Activated CD8-positive, alpha-beta memory T cell treated with anti-CD3 and anti-CD28 coated beads, Interleukin-2, amount 50 U/mL, for 4 hours (primary cell): ENCODE measurements around the gene MAPRE2.
"Not testable (repeated sequence)": the region's sequence is repeated elsewhere in the genome, so short reads cannot be mapped to it uniquely, and the experiment has no call there.

Source experiments
- DNase-seq: peaks from one replicate; pipeline ENCODE4 v3.0.0-alpha.2; 2020

MAPRE2 gene

DNA sequence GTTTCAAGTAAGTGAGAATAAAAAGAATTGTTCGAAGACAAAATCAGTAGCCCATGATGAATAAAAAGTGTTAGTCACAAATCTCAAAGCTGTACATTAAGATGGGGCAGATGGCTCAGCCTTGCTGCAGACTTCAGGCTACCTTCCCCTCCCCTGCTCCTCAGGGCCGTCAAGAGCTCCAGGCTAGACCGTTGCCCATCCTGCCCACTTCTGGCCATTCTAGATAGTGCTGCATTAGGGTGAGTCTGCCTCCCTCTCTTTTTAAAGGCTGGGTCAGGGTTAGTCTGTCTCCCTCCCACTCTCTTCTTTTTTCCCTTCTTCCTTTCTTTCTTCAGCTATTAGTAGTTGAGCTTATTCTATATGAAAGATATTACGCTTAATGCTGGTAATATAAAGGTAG is 86.0 kb downstream of the MAPRE2 start:
- DNase-seq = no peak

DNA sequence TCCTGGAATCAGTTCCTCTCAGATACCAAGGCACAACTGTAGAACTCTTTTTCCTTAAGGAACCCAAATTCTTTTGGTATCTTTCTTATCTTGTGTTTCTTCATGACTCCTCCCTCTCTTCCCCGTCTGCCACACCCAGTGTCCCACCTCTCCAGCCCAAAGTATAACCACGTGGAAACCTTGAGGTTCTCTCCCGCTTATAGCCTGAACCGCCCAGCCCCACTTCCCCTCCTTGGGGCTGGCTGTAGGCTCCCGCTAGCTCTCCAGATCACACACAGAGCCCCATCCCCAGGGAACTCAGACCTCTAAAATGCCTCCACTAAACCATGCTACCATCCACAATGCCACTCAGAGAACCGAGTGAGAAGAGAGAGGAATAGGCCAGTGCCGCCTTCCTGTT is 87.5 kb downstream of the MAPRE2 start:
- DNase-seq = no peak

DNA sequence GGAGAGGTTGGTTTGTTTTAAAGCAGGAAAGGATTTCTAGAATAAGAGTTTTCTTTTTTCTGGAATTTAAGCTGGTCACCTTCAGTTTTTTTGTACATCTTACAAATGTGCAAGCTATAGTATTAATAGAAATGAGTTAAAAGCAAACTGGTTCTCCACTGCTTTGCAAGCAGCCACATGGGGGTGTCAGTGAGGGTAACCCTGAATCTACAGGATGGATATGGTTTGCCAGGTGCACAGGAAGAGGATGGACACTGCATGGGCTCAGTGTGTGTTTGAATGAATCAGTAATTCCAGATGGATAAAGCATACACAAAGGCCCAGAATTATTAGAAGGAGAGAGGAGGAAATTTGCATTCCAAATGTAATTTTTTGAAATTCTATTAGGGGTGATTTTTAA is 89.0 kb downstream of the MAPRE2 start:
- DNase-seq = no peak

DNA sequence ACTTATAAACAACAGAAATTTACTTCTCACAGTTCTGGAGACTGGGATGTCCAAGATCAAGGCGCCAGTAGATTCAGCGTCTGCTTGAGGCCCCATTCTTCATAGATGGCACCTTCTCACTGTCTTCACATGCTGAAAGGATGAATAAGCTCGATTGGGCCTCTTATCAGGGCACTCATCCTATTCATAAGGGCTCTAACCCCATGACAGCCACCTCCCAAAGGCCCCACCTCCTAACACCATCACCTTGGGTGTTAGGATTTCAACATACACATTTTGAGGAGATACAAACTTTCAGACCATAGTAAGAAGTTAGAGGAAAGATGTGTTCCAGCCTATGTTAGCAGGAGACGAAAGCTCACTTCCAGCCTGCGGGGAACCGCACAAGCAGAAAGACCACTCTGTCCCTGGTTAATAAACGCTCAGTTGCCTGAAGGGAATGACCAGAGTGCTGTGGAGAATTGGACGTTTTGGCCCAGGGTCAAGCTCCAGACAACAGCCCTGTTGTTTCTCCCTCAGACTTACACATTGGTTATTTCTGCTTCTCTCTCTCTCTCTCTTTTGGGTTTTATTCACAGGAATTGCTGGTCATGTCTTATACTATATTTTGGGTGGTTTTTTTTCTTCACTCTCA is 90.3 kb downstream of the MAPRE2 start:
- DNase-seq = no peak

DNA sequence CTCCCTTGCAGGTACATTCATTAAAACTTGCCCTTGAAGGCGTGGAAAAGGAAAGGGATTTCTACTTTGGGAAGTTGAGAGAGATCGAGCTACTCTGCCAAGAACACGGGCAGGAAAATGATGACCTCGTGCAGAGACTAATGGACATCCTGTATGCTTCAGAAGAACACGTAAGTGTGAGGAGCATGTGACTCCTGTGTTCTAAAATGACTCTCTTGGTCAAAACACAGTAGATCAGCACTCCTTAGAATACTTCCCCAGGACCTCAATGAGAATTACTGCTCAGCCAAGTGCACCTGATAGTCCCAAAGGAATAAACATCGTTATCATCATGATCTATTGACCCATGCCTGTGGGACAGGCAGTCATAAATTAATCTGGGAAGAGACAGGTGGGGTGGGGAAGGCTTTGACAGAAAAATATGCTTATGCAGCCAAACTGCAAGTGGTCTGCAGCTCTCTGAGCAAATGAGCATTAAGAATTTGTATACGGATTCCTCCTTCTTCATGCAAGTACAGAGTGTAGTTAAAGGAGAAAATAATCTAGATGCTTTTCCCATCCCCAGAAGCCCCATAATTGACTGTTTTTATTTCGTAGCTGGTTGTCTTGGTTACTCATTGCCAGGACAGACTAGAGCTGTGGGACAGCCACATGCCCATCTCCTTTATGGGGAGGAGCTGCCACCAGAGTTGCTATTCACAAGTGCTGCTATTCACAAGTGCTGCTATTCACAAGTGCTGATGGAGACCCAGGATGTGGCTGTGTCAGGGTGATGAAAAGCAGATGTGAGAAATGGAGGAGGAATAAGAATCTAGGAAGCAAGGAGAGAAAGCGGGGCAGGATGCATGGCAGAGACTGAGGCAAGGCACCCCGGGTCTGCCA is 91.0 kb downstream of the MAPRE2 start:
- no peak for DNase-seq

DNA sequence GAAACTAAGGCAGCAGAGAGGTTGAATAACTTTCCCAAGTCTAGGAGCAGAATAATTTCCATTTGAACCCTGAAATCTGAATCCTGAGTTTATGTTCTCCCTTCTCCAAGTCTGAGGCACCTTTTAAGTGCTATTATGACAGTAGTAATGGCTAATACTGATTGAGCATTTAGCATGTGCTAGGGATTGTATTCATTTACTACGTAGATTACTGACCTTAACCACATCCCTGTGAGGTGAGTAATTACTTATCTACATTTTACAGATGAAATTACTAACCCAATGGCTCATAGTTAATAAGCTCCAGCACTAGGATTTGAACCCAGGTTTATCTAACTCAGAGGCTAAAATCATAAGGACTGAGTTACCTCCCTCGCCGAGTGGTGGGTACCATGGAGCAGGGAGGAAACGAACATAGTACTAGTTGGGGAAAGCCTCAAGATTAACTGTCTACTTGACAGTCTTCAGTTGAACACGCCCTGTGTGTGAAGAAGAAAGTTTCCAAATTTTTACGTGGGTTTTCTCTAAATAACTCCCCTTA is 93.0 kb downstream of the MAPRE2 start:
- DNase-seq = no peak

DNA sequence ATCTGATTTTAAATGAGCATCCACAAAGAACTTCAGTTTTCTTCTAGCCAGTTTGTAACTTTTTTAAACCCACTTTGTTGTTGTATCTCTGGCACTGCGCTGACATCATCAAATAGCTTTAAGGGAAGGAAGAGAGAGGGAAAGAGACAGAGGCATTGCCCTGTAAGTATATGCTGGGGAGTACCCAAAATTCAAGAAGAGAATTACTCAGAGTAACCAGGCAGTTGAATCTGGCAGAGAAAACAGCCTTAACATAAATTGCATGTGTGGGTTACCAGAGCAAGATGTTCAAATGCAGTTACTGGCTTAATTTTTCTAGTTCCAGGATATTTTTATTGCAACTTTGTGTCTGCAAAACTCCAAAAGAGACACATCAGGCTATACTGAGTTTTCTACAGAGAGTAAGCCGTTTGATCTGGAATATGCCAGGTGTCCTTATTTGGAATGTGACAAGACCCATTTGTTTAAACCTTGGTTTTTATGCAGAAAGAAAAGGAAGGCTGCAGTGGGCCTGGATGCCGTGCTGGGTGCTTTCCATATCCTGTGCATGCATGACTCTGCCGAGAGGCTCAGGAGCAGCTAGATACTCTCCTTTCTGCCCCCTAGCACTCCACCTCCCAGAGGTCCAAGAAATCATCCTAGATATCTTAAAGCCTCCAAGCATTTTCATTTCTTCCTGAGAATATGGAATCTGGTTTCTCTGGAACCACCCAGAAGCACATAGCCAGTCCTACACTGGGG is 93.7 kb downstream of the MAPRE2 start:
- no peak for DNase-seq

DNA sequence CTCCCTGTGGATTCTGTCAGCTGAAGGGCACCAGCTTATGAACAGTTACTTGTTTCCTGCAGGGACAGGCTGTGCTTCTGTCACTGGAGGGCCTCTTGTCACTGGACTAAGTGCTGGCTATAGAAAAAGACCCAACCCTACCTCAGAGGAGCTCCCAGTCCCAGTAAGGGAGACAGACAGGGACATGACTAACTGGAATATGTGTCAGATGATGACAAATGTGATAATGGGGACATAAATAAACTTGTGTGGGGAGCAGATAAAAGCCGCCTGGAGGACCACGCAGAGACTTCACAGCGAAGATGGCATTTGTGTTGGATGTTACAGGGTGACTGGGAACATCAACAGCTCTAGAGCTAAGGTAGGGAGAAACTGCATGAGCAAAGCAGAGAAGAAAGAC is 95.0 kb downstream of the MAPRE2 start:
- DNase-seq = no peak

DNA sequence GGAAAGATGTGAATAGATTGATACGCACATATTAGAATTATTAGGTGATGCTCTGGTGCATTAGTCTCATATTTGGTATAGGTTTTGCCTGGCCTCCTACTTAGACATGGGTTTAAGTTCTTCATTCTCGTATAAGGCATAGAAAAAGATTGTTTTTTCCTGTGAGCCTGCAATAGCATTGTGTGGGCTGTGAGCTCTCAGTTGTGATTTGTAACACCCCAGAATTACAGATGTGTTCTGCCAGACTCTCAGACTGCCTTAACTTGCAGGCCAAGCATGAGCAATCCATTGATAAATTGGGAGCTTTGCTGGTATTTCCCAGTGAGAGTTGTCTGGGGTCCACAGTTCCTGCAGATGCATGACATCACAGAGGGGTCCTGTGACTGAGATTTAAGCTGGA is 95.7 kb downstream of the MAPRE2 start:
- no peak for DNase-seq

DNA sequence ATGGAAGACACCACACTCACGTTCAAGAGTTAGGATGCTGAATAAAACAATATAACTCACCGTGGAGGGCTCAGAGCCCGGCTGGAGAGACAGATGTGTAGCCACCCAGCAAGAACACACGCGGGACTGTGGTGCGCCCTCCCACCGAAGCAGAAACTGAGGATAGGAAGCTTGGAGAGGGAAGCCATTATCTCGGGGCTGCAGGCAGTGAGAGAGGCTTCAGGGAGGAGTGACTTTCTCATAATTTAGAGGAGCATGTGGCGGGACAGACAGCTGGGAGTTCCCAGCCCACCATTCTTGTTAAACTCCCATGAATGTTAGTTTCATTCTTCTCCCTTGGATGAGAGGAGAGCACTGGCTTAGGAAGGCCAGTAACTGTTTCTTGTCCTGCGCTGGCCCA is 96.4 kb downstream of the MAPRE2 start:
- no peak for DNase-seq

DNA sequence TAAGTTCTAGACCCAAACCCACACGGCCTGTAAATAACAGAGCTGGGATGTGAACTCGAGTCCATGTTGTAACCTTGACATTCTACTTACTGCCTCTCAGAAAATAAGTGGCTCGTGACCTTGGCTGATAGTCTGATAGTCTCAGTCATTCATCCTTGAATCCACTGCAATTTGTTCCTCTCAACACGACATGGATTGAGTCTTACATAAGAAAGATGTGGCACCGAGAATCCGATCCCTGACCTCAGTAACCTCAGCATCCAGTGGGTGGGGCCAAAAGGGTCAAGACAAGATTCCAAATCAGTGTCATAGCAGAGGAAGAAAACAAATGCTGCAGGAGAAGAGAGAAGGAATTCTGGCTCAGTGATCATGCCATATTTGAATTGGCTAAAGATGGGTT is 97.6 kb downstream of the MAPRE2 start:
- no peak for DNase-seq

DNA sequence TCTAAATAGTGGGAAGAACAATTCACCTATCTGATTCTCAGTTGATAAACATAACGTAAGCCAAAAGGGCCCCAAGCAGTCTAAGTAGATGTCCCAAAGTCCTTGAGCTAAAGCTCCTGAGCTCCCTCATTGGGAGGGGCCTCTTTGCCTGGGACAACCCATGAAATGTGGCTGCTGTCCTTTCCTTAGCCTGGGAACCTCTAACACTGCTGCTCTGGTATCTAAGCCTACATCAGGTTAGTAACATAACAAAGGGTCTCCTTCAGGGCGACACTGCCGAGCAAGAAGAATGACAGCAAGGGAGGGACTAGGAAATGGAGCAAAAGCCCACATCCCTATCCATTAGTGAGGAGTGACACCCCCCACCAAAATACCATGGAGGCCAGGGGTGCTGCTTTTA is 98.3 kb downstream of the MAPRE2 start:
- no peak for DNase-seq

DNA sequence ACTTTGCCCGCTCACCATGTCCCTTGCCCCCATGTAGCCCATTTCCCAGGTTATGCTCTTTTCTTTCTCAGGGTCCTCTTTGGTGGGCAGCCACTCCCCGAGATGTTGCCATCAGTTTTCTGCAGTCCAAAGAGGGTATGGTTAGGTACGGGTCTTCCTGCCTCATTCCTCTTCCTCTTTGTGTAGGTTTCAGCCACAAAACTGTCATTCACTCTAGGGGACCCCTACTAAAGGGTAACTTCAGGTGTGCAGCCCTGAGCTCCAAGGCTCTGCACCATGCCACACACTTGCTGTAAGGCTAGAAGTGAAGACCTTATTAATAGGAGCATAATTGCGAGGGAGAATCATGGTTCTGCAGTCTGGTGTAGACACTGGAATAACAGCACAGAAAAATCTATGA is 99.9 kb downstream of the MAPRE2 start:
- no peak for DNase-seq

DNA sequence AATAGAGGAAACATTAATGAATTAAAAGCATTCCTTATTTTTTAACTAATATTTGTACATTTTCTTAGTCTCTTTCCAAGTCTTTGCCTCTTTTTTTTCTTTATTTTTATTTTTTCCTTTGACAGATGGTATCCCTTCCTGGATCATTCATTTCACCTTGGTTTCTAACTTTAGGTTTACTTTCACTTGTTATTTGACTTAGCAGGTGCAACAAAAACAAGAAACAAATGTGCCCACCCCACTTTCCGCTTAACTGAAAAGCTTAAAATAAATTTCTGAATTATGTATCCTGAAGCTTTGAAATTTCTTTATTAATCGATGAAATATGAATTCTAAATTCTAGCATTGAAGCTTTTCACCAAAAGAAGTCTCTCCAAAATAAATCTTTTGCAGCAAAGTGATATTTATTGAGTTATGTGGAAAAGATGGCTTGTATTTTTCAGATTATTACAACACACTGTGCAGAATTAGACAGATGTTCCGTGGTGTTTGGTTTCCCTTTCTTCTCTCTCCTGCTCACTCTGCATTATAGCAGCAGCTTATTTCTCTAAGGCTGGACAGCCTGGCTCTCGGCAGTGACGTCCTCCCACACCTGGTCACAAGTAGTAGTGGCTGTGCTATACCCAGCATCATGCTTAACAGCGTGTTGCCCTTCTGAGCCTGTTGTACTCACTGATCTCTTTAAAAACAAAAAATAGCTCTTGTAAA is 100.5 kb downstream of the MAPRE2 start:
- no peak for DNase-seq

DNA sequence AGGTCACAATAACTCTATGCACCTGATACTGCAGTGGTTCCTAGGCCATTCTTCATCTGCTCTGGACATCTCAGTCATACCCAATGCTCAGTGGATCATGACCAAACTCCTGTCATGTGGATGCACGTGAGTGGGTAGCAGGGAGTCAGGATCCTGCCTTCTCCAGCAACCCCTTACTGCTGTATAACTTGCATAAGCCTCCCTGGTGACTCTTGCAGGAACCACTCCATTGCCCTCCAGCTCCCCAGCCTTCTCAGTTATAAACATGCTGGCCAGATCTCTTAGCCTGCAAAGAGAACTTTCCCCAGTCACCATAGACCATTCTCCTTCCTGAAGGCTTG is 101.0 kb downstream of the MAPRE2 start:
- DNase-seq = no peak

DNA sequence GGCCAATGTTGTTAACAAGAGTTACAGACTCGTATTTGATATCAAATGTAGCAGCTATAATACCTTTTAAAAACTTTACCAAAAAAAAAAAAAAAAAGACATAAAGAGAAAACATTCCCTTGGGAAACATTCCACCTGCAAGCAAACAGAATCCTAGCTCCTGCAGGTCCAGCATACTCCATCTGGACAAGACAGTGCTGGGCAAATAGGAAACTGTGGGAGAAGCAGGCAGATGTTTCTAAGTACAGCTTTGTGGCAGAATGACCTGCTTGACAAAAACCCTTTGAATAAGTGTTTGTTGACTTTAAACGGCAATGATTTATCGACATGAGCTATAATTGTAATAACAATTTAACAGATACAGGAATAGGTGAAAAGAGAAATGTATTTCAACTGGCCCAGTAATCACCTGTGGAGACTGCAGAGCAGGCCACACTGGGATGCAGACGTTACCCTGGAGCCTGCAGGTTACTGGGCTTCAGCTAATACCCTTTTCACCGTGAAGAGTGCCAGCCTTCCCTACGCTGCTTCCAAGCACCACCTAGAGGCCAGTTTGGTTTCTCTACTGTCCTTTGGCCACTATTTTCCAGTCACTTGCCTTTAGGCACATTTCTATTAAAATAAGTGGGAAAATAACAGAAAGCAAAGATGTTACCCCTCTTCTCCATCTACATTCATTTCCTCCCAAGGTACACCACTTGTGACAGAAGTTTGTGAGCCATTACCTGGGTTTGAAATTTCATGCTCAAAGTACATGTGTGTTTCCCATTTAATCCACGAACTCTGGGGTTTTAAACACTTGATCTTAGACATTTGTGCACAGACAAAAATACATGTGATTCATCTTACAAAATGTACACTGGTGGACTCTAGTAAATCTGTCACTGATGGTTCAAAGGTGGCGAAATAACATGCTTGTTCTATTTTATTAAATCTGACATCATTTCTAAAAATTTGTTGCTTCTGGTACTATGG is 102.7 kb downstream of the MAPRE2 start:
- peak; percentile 29 for DNase-seq

DNA sequence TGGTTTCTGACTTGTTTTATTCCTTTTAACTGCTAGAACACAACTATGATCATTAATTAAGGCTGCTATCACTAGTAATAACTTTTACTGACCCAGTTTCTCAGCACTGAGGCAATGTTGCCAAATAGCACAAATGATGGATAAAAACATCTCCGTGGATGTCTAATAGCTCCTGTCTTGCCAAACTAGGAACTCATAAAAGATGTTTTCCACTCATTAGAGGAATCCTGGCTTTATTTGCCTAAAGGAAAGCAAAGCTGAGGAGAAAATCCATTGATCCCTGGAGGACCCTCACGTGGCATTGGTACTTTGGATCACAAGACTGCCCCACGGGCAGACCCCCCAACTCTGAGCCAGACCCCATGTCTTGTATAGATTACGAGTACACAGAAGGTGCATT is 103.5 kb downstream of the MAPRE2 start:
- DNase-seq = no peak

DNA sequence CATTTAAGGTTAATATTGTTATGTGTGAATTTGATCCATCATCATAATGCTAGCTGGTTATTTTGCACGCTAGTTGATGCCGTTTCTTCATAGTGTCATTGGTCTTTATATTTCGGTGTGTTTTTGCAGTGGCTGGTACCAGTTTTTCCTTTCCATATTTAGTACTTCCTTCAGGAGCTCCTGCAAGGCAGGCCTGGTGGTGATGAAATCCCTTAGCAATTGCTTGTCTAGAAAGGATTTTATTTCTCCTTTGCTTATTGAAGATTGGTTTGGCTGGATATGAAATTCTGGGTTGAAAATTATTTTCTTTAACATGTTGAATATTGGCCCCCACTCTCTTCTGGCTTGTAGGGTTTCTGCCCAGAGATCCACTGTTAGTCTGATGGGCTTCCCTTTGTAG is 109.0 kb downstream of the MAPRE2 start:
- not testable (repeated sequence) for DNase-seq

DNA sequence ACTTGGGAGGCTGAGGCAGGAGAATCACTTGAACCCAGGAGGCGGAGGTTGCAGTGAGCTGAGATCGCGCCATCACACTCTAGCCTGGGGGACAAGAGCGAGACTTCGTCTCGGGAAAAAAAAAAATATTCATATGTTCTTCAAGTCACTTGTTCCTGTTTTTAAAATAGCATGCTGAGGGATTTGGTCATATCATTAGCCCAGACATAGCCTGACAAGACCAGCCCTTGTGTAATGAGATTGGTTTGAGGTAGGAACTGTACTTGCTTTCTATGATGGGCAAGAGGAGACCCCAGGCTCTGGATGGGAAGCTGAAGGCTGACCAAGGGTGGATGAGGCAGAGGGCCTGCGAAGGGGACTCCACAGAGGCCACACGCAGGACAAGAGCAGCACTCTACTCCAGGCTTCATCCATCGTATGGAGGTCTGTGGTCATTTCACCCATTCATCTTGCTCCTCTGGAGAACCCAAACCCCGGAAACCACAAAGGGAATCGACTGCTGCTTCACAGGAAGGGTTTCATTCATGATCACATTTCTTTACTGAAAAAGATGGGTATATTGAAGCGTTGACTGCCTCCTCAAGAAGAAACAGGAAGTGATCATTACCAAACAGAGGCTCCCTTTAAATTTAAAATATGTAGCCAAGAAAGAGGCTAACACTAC is 112.5 kb downstream of the MAPRE2 start:
- DNase-seq = no peak

DNA sequence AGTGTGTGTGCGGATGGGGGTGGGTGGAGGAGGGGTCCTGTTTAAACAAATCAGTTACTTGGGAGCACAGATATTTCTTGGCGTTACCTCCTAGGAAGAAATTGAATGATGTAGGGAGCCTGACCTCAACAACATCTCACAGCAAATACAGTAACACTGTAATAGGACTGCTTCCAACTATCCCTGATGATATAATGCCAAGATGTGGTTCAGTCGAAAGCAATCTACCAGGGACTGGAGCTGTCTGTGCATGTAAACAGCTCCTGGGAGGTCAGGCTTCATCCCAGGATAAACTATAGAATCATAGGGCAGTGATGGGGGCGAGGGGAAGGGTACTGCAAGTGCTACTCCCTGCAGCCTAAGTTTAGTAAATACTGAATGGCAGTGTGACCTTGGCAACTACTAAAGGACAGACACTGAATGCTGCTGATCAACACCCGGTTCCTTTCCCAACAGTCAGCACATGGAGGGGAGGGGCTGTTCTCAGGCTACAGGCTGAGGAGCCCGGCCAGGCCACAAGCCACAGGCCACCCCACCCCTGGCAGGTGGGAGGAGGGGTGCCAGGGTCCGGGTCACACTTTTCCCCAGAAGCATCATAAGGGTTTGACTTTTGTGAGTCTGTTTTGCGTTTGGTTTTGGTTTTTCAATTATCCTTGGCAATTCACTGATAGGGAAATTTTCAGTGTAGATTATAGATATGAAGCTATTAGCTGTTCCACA is 114.3 kb downstream of the MAPRE2 start:
- DNase-seq = no peak

DNA sequence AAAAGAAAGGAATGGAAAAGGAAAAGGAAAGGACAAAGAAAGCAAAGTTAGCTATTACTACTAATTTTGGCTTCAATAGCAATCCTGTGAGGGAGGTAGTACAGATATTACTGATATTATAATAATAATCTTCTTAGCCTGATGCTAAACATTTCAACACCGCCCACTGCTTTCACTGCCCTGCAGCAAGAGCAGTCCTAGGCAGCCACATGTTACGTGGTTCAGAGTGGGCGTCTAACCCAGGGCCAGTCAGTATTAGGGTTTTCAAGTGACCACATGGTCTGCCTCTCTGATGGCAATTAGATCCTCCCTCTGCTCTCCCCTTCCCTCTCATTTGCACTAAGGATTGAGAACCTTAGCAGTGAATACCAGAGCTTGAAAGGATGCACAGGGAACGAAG is 116.0 kb downstream of the MAPRE2 start:
- DNase-seq = no peak
